ENCODE results near the gene SH3YL1.

DNA sequence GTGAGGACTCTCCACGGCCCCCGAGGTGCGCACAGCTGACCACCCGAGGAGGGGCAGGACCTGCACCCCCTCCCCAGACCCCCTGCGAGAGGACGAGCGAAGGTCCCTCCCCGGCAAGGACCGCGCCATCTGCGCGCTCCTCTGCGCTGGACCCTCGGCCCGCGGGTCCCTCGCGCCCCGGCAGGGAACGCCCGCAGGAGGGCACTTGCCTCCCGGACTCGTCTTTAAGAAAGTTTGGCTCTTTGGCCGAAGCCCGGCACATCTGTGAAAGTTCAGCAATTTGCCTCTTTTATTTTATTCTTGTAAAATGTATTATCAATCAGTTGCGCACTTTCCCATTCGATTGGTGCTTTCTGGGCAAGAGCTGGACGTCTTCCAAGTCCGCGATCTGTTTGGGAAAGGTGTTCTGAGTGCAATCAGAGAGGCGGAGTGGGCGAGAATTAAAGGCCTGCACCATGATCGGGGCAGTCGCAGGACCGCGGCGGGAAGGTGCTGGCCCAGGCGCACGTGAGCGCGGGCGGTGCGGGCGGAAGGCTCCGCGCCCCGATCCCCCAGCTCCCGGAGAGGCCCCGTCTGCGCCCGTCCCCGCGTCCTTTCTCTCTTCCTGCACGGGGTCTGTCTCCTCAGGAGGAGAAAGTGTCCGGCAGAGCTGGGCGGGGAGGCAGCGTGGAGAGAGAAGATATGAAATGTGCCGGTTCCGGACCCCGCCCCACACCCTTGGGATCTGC is 25.7 kb upstream of the SH3YL1 start:
- TF ChIP-seq, protein P1, sequence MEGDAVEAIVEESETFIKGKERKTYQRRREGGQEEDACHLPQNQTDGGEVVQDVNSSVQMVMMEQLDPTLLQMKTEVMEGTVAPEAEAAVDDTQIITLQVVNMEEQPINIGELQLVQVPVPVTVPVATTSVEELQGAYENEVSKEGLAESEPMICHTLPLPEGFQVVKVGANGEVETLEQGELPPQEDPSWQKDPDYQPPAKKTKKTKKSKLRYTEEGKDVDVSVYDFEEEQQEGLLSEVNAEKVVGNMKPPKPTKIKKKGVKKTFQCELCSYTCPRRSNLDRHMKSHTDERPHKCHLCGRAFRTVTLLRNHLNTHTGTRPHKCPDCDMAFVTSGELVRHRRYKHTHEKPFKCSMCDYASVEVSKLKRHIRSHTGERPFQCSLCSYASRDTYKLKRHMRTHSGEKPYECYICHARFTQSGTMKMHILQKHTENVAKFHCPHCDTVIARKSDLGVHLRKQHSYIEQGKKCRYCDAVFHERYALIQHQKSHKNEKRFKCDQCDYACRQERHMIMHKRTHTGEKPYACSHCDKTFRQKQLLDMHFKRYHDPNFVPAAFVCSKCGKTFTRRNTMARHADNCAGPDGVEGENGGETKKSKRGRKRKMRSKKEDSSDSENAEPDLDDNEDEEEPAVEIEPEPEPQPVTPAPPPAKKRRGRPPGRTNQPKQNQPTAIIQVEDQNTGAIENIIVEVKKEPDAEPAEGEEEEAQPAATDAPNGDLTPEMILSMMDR (IDR thresholded peaks at IDR 0.05): no peak
- TF ChIP-seq POLR2A (IDR thresholded peaks at IDR 0.05): no peak
- no peak for TF ChIP-seq EP300 (IDR thresholded peaks at IDR 0.05)

Measured in gastroesophageal sphincter (tissue), 3 donors.